HG02973 (cell line): ENCODE data around the gene UBE2D4.
"Not testable (repeated sequence)": the region's sequence is repeated elsewhere in the genome, so short reads cannot be mapped to it uniquely, and the experiment has no call there.

ENCODE experiments used
- ATAC-seq: cut with Tn5 transposase; IDR thresholded peaks from one replicate; pipeline ENCODE4 v1.9.1; 2021; ENCODE audit warnings: moderate library complexity; ENCODE audit not compliant: unreplicated experiment

UBE2D4 gene

DNA sequence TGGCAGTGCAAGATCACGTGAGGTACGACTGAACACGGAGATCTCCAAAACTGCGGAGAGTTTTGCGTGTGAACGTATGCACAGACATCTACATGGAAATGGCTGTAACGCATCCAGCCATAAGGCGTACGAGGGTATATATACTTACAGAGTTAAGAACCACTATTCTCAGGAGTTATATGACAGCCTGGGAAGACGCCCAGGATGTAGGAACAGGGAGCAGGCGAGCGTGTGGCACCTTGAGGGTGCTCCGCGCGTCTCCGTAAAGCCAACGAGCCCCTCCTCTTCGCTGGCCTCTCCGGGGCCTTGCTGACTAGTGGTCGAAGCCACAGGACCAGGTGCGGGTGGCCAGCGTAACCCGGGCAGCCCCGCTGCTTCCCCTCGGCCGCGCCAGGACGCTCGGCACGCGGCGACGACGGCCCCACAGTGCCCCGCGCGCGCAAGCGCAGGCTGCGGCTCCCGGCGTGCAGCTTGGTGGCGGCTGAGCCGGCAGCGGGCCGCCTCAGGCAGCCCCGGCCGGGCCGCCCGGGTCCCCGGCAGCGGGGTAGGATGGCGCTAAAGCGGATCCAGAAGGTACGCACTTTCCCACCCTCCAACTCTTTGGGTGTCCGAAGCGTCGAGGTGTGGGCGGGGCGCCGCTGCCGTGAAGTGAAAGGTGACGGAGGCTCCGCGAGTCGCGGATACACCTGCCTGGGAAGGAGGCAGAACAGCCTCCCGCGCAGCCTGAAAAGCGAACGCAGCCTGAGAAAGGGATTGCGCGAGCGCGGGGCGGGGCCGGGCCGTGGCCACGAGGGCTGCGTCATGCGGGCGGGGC is at the start of gene UBE2D4:
UBE2D4 (plus strand) TSS at position 453 of the 814 bp plus-strand sequence; CDS start at position 550, 97 bp downstream.
- ATAC-seq: peak; percentile 91

DNA sequence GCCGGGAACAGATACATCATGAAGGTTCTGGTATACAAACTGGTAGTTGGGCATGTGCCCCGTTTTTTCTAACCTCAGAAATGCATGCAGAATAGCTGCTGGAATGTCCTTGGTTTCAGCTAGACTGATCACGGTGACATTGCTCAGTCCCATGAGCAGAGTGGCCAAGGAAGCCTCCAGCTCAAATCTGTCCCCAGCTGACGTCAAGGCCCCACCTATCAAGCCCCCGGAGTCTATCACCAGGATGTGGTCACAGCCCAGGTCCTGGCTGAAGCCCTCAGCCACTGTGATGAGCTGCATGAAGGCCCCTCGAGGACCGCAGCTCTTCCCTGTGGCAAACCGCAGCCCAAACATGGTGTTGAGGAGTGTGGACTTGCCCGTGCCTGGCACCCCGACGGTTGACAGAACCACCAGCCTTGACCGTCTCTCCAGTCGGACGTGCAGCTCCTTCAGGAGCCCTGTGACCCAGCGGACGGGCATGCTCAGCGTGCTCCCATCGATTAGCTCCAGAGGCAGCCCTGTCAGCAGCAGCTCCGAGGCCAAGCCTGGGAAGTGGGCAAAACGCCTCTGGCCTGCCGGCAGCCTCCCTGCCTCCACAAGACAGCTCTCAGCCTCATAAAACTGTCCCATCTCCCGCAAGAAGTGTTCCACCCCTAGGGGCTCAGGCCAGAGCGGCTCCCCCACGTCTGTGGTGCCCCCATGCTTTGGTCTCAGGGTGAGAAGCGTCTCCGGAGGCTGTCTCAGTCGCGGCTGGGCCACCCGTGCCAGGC is 49.1 kb upstream of the UBE2D4 start:
- no peak for ATAC-seq

DNA sequence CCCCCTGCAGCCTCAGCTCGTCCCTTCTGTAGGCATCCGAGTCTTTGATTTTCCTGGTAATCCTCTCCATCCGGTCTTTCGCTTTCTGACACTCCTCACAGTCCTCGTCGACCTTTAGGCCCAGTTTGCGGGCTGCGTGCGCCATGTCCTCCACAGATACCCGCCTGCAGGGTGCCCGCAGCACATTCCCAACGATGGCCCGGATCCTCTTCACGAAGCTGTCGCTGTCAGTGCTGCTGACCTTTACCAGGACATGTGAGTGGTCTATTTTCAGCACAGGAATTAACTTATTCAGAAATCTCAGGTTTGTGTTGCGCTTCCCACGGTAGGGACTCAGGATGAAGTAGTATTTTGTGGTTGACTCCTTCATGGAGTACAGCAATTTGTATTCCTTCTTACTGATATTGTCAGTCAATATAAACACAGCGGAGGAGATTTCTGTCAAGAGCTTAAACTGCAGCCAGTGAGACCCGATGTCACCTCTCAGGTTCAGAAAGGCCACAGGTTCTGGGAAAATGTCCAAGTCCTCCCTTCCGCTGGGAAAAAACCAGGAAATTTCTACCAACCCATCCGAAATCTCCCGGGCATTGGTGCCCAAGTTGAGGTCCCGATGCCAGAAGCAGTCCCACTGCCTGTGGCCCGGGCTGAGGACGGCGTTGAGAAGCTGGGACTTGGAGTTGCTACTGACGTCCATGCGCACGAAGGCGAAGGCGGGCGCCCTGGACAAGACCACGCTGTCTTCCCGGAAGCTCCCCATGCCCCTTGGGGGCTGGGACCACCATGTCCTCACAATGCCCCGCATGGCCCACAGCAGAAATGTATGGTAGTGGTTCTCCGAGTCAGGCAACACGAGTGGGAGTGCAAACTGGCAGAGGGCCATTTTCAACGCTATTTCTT is 48.0 kb upstream of the UBE2D4 start:
- no peak for ATAC-seq

DNA sequence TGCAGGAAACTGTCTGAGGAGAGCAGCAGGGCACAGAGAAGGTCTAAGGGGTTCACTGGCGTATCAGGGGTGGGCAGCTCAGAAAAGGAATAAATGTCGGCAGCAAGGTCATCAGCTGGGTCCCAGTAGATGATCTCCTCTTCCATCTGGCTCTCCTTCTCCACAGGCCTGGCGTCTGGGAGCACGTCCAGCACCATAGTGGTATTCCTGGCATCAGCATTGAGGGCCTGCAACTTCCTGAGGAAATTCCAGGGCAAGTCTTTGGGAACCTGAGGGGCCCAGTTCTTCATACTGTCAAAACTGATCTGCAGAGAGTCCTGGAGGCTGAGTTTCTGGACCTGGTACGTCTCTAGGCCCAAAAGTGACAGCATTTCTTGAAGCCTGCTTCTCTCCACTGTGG is 47.4 kb upstream of the UBE2D4 start:
- no peak for ATAC-seq

DNA sequence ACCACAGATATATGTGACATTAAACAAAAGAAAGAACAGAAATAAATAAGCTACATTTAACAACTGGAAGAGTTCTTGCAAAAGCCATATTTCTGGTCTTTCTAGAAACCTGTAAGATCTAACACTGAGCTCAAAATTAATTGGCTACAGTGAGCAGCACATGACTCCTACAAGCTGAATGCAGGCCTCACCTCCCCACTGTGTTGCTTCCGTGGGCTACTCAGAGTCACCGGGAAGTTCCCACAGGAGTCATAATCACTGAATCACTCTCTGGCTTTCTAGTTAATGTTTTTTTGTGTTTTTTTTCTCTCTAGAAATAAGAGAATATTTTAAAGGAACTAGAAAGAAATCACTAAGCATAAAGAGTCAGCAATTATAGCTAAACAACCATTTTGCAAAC is 46.8 kb upstream of the UBE2D4 start:
- no peak for ATAC-seq

DNA sequence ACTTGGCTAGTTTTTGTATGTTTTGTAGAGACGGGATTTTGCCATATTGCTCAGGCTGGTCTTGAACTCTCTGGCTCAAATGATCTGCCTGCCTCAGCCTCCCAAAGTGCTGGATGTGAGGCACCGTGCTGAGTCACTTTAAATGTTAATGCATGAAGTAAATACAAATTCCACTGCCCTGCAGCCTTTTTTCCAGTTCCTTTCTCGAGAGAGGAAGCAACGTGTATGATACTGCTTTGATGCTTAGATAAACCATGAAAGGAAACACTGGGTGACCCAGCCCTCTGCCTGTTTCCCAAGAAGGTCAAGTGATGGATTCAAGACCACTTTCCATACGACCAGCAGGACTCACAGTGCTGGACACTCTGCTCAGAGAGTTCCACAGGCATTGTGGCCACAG is 45.6 kb upstream of the UBE2D4 start:
- ATAC-seq: no peak

DNA sequence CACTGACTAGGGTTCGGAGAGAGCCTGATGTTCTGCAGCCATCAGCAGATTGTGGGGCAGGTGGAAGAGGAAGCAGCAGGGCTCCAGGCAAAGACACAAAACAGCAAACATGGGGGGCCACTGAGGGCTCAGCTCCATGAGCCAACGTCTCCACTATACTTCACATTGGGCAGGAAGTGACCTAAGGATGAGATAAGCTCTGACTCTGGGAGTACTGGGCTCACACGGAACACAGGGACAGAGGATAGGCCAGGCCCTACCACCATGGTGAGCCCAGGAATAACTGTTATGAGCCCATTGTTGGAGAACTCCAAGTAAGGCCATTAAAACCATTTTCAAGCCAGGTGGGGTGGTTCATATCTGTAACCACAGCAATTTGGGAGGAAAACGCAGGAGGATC is 42.0 kb upstream of the UBE2D4 start:
- no peak for ATAC-seq

DNA sequence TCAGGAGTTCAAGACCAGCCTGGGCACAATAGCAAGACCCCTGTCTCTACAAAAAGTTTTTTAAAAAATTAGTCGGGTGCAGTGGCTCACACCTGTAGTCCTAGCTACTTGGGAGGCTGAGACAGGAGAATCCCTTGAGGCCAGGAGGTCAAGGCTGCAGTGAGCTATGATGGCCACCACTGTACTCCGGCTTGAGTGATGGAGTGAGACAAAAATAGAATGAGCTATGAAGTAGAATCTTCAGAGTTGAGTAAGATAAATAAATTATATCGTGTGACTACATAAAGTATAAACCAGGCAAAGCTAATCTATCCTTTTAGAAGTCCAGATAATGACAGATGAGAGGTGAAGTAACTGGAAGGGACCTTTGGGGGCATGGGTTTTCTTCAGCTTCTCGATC is 41.6 kb upstream of the UBE2D4 start:
- no peak for ATAC-seq

DNA sequence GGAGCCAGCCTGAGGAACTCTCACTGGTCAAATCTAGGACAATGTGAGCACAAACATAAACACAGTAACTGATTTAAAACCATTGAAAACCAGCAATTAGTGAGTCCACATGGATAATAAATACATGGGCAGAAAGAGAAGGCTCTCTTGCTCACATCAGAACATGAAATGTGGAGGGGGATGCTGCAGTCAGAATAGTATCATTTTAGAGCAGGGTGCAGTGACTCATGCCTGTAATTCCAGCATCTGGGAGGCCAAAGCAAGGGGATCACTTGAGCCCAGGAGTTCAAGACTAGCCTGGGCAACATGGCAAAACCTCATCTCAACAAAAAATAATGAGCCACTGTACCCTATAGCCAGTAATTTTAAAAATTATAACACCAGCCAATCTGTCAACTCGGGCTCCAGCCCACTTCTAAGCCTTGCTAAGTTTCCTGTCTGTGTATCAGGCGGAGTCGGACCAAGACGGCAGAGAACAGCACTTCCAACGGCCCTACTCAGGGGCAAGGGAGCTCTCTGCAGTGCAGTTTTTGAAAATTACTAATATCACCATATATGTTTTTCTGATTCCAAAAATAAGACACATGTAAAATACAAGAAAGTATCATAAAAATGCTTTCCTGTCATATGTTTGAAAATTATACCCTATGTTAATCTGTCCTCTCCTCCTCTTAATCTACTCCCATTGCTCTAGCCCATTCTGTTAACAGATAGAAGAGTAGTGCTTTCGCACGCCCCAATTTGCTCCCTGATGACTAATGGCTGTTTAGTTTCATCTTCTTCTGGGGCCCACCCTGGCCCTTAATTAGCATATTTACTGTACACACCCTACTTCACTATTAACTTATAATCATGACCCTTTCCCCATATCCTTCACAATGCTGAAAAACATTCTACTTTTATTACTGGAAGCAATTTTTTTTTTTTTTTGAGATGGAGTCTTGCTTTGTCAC is 37.0 kb upstream of the UBE2D4 start:
- no peak for ATAC-seq

DNA sequence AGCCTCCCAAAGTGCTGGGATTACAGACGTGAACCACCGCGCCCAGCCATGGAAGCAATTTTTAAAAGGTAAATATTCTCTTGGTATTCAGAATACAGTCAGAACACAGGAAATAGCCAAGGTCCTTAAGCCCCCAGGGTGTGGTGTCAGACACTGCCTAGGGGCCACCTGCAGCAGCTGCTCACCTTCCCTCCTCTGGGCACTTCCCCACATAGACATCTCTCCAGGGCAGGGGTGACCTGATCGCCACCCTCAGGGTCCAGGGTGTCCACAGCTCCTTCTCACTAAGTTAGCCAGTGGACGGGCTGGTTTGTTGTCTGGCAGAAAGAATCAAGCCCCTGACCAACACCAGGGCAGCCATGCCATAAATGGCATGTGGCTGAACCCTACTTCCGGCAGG is 35.8 kb upstream of the UBE2D4 start:
- no peak for ATAC-seq

DNA sequence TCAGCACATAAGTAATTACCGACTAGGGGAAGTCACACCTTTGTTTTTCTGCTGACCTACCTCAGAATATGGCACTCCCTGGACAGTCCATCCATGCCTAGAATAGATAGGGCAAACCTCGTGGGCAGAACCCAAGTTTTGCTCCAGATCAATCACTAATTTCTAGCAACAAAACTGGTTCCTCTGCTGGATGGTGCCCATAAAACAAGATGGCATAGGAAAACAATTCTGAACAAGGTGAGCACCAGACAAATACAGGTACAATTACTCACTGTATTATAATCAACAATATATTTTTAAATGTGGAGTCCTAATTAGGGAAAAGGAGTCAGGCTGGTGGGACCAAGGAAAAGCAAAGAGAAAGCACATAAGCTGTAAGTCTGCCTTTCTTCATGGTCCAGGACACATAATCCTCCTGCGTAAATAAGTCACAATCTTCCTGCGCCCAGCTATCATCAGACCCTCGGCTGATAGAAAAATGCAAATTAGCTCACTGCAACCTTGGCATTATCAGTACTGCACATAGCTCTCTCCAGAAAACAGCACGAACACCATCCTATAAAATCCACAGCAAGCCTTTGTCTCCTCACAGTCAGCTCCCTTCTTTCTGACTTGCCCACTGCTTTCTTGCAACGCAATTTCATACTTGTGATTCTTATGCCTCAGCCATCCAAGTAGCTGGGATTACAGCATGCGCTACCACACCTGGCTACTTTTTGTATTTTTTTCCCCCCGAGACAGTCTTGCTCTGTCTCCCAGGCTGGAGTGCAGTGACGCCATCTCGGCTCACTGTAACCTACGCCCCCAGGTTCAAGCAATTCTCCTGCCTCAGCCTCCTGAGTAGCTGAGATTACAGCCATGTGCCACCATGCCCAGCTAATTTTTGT is 34.9 kb upstream of the UBE2D4 start:
- ATAC-seq: no peak

DNA sequence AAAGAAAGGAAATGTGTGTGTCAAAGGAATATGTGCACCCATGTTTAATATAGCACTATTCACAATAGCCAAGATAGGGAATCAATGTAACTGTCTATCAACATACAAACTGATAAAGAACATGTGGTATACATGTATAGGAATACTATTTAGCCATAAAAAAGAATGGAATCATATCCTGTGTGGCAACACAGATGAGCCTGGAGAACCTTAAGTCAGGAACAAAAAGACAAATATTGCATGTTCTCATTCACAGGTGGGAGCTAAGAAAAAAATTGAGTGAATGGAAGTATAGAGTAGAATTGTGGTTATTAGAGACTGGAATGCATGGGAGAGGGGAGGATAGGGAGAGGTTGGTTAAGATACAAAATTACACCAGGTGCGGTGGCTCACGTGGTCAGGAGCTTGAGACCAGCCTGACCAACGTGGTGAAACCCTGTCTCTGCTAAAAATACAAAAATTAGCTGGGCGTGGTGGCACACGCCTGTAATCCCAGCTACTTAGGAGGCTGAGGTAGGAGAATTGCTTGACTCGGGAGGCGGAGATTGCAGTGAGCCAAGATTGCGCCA is 30.3 kb upstream of the UBE2D4 start:
- ATAC-seq: no peak

DNA sequence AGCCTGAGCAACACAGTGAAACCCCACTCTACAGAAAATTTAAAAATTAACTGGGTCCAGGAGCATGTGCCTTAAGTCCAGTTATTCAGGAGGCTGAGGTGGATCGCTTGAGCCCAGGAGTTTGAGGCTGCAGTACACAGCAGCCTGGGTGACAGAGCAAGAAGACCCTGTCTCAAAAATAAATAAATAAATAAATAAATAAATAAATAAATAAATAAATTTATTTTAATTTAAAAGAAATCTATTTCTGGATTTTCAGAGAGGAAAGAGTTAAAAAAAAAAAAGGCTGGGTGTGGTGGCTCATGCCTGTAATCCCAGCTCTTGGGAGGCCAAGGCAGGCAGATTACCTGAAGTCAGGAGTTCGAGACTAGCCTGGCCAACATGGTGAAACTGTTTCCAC is 27.7 kb upstream of the UBE2D4 start:
- not testable (repeated sequence) for ATAC-seq

DNA sequence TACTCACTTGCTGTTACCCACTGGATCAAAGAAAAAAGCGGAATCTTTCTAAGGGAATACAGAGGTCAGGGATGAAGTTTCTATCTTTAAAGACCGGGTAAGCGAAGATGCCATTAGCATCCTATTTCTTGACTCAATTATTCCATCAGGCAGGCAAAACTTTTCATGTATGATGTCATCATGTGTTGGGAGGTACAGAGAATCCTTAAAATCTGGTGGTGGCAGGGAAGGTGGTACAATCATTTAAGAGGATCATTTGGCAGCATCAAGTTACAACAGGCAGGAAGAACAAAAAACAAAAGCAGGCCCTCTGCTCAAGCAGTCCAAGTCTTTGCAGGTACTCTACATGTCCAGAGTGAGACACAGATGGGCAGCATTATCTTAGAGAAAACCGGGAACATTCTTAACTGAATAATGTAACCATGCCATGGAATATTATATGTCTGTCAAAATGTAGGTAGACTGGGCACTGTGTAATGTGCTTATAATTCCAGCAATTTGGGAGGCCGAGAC is 23.6 kb upstream of the UBE2D4 start:
- no peak for ATAC-seq

DNA sequence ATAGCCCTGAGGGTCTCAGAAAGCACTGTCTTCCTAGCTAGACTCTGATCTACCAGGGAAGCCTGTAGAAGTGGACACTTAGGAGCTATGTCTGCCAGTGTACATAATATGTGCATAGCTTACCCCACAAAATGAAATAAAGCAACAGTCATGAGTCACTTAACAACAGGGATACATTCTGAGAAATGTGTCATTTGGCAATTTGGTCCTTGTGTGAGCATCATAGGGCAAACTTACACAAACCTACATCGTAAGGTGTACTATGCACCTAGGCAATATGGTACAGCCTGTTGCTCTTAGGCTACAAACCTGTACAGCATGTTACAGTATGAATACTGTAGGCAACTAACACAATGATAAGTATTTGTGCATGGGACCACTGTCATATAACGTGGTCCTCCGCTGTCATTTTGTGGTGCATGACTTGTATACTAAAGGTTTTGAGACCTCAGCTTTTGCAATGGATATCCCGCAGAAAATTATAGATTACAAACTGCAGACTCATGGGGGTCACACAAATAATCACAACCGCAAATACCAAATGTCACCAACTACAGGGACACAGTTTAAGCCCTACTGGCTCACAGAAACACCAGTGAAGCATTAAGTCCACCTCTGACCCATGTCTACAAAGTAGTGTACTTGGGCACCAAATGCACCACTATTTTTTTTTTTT is 21.6 kb upstream of the UBE2D4 start:
- no peak for ATAC-seq

DNA sequence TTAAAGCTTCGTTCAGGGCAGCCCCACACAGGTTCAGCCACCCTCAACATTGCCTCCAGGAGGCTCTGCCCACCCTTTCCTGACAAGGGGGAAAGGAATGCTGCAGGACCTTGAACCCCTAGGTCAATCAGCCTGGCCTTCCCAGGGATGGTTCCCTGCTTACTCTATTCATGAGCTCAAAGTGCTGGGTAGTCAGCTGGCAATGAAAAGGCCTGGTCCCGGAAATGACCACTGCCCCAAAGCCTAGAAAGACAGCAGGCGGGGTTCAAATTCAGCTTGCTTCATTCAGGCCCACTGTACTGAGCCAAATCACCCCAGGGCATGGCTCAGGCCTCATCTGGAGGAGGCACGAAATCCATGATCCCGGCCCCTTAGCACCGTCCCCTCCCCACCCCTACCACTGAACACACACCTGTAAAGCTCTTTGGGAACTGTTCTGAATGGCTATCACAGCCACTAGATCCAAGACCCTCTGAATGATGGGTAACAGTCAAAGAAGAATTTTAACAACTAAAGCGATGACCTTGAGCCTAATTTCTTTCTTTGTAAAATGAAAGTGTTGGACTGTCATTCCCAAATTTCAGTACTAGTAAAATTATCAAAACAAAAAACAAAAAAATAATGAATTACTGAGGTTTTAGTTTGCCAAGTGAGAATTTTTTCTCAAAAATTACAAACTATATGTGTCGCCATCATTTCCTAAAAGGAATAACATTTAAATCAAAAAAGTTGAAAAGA is 20.9 kb upstream of the UBE2D4 start:
- ATAC-seq: no peak

DNA sequence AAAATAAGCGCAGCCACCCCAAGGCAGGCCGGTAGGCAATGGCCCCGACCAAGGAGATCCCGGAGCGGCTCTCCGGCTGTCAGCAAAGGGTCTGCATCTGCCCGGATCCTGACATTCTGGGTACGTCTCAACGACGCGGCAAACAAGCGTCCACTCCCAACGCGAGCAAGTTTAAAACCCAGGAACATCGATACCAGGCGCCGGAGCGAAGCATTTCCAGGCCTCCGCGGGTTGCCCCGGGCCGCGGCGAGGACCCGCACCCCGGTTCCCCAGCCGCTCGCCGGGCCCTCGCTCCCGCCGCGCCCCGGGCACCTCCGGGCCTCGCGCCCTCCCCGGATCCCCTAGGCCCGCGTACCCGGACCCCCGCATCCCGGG is 20.3 kb upstream of the UBE2D4 start:
- peak; percentile 42 for ATAC-seq
